Cardiac fibroblast (primary cell): ENCODE data around the gene SPTBN4.

Experiments
- DNase-seq, 2 donors: peaks; one replicate each; pipeline versions ENCODE4 v3.0.0 to v3.0.0-alpha.2; 2010; ENCODE audit warnings: low read depth in 2 of 2
- H3K4me3 ChIP-seq, 2 donors: replicated peaks in 1 of 2; 1 replicate in 1 of 2; 2 replicates in 1 of 2; pipeline ENCODE4 v1.5.1; 2011; ENCODE audit warnings: low read depth in 2 of 2, low read length in 2 of 2, mild to moderate bottlenecking in 2 of 2, moderate library complexity in 1 of 2
- CTCF ChIP-seq: IDR thresholded peaks from one replicate; pipeline ENCODE4 v1.5.1; 2011; ENCODE audit warnings: low read depth, mild to moderate bottlenecking, low read length, inconsistent platforms

Gene SPTBN4

GRCh38 chr19:40613690-40614621 lies 147.2 kb downstream of the SPTBN4 start:
- DNase-seq, result peak; percentile 54 to 86
- H3K4me3 ChIP-seq, result peak overlapping the region; percentile 60 to 86
- TF ChIP-seq CTCF, result no peak

- peak overlapping the region; percentile 60 to 86 for H3K4me3 ChIP-seq
Observed at GRCh38 chr19:40614622-40615411, 148.0 kb downstream of the SPTBN4 start.

GRCh38 chr19:40616178-40616577 lies 149.4 kb downstream of the SPTBN4 start:
- H3K4me3 ChIP-seq, result no peak overlapping the region
- no peak for TF ChIP-seq CTCF
- no peak for DNase-seq

More at GRCh38 chr19:40614622-40615411, 148.0 kb downstream of the SPTBN4 start:
- peak; percentile 97 to 98 for DNase-seq
- TF ChIP-seq CTCF, result no peak

GRCh38 chr19:40616941-40617340 lies 150.1 kb downstream of the SPTBN4 start:
- no peak overlapping the region for H3K4me3 ChIP-seq
- TF ChIP-seq CTCF, result no peak
- DNase-seq, result no peak

GRCh38 chr19:40617961-40618360 lies 151.2 kb downstream of the SPTBN4 start:
- DNase-seq, result no peak
- TF ChIP-seq CTCF, result no peak
- H3K4me3 ChIP-seq, result no peak overlapping the region

- H3K4me3 ChIP-seq, result no peak overlapping the region
- no peak for DNase-seq
- TF ChIP-seq CTCF, result no peak
Observed at GRCh38 chr19:40619333-40620160, 152.7 kb downstream of the SPTBN4 start.
